SHP77 treated with DMSO at 0.1 percent for 48 hours (cell line): ENCODE results near the gene ATP2C1.

ENCODE experiments used
- DNase-seq: peaks from one replicate; lab custom pipeline; 2025; lab: John Stamatoyannopoulos, UW

ATP2C1 gene

GRCh38 chr3:130894986-130895280 is 1.0 kb downstream of the ATP2C1 start:
- no peak for DNase-seq

DNA sequence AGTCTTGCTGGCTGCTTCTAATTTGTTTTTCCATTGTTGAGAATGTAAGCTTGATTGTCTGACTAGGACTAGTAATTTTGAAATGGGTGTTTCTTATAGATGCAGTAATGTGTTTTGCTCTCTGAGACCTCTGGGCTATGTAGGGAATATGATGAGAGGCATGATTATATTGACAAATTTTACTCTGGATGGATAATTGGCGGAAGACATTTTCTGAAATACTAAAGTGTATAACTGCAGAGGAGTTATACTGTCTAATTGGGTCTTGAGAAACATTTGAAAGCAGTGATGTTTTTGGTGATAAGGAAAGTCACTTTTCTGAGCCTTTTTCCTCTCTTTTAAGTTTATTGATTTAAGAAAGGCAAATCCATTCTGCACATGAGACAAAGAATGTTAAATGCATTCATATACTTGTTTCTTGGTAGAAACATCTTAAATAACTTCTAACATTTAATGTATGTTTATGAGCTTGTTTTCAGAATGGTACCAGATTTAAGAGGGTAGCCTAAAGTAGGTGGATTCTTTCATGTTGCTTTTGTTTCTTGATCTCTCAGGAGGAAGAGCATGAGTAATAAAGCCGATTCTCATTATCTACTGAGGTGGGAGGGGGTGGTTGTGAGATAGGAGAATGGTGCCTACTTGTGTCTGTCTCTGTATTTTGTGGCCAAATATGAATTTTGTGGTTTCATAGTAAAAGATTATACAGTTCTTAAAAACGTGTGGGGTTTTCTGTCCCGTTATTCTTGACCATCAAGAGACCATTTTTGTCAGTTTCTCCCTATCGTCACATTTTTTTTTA is 2.0 kb downstream of the ATP2C1 start:
- no peak for DNase-seq

GRCh38 chr3:130897316-130897715 is 3.4 kb downstream of the ATP2C1 start:
- no peak for DNase-seq

GRCh38 chr3:130900959-130901358 is 7.1 kb downstream of the ATP2C1 start:
- DNase-seq: no peak

GRCh38 chr3:130901463-130902204 is 7.8 kb downstream of the ATP2C1 start:
- no peak for DNase-seq

DNA sequence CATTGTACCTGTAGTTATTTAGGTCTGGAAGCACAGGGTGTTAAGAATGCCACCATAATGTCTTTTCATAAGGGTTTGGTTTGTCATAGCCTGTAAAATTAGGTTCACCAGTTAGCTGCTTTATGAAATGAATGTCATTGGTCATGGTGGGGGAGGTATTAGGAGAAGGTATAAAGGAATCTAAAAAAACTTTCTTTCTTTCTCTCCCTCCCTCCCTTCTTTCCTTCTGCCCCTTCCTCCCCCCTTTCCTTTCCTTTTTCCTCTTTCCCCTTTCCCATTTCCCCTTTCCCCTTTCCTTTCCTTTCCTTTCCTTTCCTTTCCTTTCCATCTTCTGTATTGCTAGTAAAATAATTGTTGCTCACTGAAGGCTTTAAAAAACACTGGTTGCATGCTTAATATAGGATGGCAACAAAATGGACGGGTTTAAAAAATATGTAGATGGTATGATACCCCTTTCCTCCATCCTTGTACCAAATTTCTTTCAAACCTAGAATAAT is 9.6 kb downstream of the ATP2C1 start:
- DNase-seq: no peak

- DNase-seq: no peak
These were observed 10.6 kb downstream of the ATP2C1 start for GRCh38 chr3:130904491-130904890.

DNA sequence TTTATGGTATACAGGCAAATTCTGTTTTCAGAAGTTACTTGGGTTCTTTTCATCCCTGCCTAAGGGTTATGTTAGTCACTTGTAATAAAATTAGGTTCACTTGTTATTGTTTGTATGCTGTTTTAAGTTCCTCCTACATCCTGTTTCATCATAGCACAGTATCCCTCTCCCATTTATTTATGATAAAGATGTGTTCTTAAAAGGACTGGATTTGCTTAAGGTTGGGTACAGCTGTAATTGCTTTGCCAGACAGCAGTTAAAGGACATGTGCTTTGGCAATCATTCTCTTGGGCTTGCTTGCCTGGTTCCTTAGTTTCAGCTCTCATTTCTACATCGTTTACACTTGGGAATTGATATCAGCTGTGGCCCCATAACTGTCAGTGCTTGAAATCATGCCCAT is 11.7 kb downstream of the ATP2C1 start:
- no peak for DNase-seq

DNA sequence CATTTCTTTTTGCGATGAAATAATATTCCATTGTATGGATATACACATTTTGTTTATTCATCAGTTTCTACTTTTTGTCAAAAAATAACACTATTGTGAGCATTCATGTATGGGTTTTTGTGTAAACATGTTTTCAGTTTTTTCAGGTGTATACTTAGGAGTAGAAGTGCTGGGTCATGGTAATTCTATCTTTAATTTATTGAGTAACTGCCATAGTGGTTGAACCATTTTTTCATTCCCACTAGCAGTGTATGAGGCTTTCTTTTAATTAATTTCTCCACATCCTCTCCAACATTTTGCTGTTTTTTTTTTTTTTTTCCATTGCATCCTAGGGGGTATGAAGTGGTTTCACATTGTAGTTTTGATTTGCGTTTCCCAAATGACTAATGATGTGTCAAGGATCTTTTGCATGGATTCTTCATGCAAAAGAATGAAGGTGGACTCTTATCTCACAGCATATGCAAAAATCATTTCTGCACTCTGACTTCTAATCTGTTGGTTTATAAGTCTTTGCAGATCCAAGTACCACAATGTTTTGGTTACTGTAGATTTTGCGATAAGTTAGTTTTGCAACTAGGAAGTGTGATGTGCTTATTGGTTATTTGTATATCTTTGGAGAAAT is 12.6 kb downstream of the ATP2C1 start:
- no peak for DNase-seq

DNA sequence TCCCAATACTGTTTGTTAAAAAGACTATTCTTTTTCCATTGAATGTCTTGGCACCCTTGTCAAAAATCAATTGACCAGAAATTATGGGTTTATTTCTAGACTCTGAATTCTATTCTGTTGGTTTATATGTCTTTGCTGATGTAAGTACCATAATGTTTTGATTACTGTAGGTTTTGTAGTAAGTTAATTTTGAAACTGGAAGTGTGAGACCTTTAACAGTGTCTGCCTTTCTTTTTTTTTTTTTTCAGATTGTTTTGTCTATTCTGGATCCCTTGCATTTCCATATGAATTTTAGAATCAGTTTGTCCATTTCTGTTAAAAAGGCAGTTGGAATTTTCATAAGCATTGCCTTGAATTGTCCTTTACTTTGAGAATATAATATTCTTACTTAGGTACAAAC is 13.6 kb downstream of the ATP2C1 start:
- no peak for DNase-seq

DNA sequence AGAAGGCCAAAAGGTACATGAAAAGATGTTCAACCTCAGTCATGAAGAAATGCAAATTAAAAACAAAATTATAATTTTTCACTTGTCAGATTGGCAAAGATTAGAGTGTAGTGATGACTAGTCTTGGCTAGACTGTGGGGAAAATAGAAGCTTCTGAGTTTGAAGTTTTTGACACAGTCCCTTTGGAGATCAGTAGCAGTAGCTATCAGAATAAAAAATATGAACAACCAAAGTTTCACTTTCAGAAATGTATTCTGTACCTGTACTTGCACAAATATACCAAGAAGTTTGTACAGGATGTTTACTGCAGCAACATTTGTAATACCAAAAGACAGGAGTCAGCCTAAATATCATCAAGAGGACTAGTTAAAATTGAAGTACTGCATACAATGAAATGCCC is 14.1 kb downstream of the ATP2C1 start:
- DNase-seq: no peak

DNA sequence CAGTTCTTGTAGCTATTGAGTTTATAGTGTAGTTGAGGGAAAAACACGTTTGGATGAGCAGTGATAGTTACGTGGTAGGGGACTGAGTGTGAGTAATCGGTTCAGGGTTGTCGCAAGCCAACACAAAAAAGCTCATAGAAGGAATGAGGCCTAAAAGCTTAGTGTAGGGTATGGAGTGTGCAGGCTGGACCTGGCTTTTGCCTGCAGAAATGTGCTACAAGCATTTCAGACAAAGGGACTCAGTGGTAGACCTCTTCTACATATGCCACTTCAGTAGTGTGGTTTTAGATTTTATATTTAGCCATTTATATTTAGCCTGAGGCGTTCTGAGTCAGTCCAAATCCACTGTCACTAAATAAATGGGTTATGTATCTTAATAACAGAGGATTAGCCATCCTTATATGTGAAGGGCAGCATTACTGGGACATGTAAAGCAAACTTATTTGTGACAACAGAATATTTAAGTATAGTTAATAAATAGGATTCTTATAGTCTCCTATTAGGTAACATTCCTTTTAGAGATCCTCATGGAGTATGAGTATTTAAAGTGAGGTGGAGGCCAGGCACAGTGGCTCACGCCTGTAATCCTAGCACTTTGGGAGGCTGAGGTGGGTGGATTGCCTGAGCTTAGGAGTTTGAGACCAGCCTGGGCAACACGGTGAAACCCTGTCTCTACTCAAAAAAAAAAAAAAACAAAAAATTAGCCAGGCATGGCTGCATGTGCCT is 21.8 kb downstream of the ATP2C1 start:
- no peak for DNase-seq

- no peak for DNase-seq
These were observed 22.8 kb downstream of the ATP2C1 start for GRCh38 chr3:130916507-130917167.

GRCh38 chr3:130918328-130918727 is 24.4 kb downstream of the ATP2C1 start:
- DNase-seq: no peak

- DNase-seq: no peak
These were observed 31.7 kb downstream of the ATP2C1 start for GRCh38 chr3:130925628-130926027.

- DNase-seq: no peak
These were observed 32.6 kb downstream of the ATP2C1 start for GRCh38 chr3:130926504-130926903.

DNA sequence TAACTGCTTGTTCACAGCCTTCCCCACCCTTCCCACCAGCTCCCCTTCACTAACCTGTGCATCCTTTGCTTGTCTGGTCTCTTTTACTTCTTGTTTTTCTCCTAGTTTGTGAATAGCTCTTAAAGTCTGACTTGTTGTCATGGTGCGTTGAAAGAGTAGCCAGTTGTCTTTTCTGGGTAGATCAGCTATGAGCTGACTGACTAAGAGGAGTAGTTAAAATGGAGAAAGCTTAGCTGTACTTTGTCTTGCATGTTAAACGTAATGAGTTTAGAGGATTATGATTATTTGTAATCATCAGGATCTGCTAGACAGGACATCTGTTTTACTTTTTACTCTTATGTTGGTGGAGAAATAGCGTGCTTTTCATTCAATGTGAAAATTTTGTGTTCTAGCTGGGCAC is 35.9 kb downstream of the ATP2C1 start:
- no peak for DNase-seq

GRCh38 chr3:130932979-130933378 is 39.1 kb downstream of the ATP2C1 start:
- no peak for DNase-seq

DNA sequence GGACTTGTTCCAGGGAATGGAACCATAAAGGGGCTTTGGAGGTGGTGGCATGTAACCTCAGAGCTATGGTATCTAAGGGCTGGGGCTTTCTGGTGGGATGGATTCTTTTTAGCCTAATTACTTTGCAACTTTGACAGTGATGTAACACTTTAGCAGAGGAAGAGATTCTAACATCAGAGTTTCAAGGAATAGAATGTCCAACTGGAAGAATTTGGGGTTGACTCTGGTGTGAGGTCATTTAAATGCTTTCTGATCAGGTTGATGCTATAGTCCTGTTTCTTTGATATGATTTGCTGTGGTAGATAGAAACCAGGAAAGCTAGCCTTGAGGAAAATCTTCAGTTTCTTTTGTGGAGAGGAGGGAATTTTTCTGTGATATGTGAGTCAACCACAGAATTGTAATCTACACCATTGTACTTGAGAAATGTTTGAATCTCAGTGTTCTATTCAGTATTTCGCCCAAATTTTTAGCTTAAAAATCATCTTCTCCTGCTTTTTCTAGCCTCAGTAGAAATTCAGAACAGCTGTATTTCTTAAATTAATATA is 40.0 kb downstream of the ATP2C1 start:
- DNase-seq: no peak

DNA sequence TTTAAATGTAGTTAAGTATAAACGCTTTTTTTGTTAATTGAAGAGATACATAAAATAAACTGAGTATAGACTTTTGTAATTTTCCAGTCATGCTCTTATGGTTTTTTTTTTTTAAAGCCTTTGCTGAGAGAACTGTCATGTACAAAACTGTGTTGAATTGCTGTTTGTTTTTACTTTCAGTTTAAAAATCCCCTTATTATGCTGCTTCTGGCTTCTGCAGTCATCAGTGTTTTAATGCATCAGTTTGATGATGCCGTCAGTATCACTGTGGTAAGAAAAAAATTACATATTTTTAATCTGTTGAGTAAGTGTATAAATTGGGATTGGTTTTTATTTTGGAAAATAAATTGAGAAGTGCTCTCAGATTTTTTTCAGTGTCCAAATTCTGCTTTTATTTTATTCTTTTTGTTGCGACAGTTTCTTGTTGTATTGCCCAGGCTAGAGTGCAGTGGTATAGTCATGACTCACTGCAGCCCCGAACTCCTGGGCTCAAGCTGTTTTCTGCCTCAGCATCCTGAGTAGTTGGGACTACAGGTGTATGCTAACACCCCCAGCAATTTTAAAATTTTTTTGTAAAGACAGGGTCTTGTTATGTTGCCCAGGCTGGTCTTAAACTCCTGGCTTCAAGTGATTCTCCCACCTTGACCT is 40.7 kb downstream of the ATP2C1 start:
- no peak for DNase-seq
